SK-N-SH (cell line): ENCODE results near the gene SLC26A1. TPM values are rescaled to one million over a fixed set of nuclear protein-coding genes. Genes with fewer than 3 reads are reported as not detected.

Experiments used
- CTCF ChIA-PET: fragments of 300-600, 350-600 bp; formaldehyde crosslinking; extraction: SDS; loops from one replicate; lab custom pipeline; 2021; lab: Yijun Ruan, JAX
- POLR2A ChIA-PET: fragments of 350-600 bp; sonication (Branson Sonifier 250); formaldehyde crosslinking; extraction: SDS; loops from one replicate; lab custom pipeline; 2020; ENCODE audit warnings: antibody characterized with exemption, inconsistent platforms; lab: Yijun Ruan, JAX
- DNase-seq: peaks from one replicate; pipeline ENCODE4 v3.0.0; 2012
- H2AFZ ChIP-seq: fragments of 200-600 bp; sonication (generic); 2 replicates; pipeline ENCODE4 v1.8.1; 2016; ENCODE audit warnings: antibody characterized with exemption, mild to moderate bottlenecking, low read depth
- H3F3A ChIP-seq: fragments of 200-600 bp; sonication (generic); replicated peaks from 2 replicates; pipeline ENCODE3; 2016; ENCODE audit warnings: antibody characterized with exemption, mild to moderate bottlenecking; ENCODE audit not compliant: insufficient read depth
- H3K27ac ChIP-seq, 2 experiments: fragments of 200-500 bp in 1 of 2; fragments of 200-600 bp in 1 of 2; sonication (Bioruptor generic) in 1 of 2; sonication (generic), shearing (Covaris generic) in 1 of 2; 2 replicates each; pipeline versions ENCODE4 v1.5.1 to v1.6.1; 2014 to 2016; ENCODE audit warnings: low read depth in 2 of 2, inconsistent platforms in 1 of 2, low read length in 1 of 2, mild to moderate bottlenecking in 1 of 2, mixed read lengths in 1 of 2
- H3K27me3 ChIP-seq: fragments of 200-600 bp; sonication (generic), shearing (Covaris generic); 2 replicates; pipeline ENCODE4 v1.6.1; 2016; ENCODE audit warnings: mixed run types; ENCODE audit not compliant: insufficient read depth
- H3K36me3 ChIP-seq, 2 experiments: fragments of 200-500 bp in 1 of 2; fragments of 200-600 bp in 1 of 2; sonication (Bioruptor generic) in 1 of 2; sonication (generic) in 1 of 2; replicated peaks in 1 of 2; 2 replicates each; pipeline versions ENCODE3 to v1.5.1; 2014 to 2016; ENCODE audit warnings: low read length in 1 of 2, mild to moderate bottlenecking in 1 of 2; ENCODE audit not compliant: insufficient read depth in 2 of 2, control insufficient read depth in 1 of 2
- H3K4me1 ChIP-seq, 2 experiments: fragments of 200-500 bp in 1 of 2; fragments of 200-600 bp in 1 of 2; sonication (Bioruptor generic) in 1 of 2; sonication (generic), shearing (Covaris generic) in 1 of 2; 2 replicates each; pipeline versions ENCODE4 v1.5.1 to v1.6.1; 2014 to 2016; ENCODE audit warnings: low read depth in 1 of 2, low read length in 1 of 2, mixed run types in 1 of 2; ENCODE audit not compliant: insufficient read depth in 2 of 2, control insufficient read depth in 1 of 2
- H3K4me2 ChIP-seq: fragments of 200-600 bp; sonication (generic), shearing (Covaris generic); 2 replicates; pipeline ENCODE4 v1.6.1; 2017; ENCODE audit warnings: mixed run types
- H3K4me3 ChIP-seq, 2 experiments: fragments of 200-500 bp in 1 of 2; fragments of 200-600 bp in 1 of 2; sonication (Bioruptor generic) in 1 of 2; sonication (generic), shearing (Covaris generic) in 1 of 2; 2 replicates each; pipeline versions ENCODE4 v1.5.1 to v1.8.1; 2014 to 2016; ENCODE audit warnings: low read depth in 2 of 2, inconsistent platforms in 1 of 2, low read length in 1 of 2, mild to moderate bottlenecking in 1 of 2, mixed read lengths in 1 of 2, moderate library complexity in 1 of 2
- H3K79me2 ChIP-seq: fragments of 200-600 bp; sonication (generic); 2 replicates; pipeline ENCODE4 v1.8.1; 2017; ENCODE audit warnings: mild to moderate bottlenecking; ENCODE audit not compliant: insufficient read depth
- H3K9ac ChIP-seq: fragments of 200-600 bp; sonication (generic); 2 replicates; pipeline ENCODE4 v1.6.1; 2017; ENCODE audit warnings: mixed run types
- H3K9me2 ChIP-seq: fragments of 200-600 bp; sonication (generic); 2 replicates; pipeline ENCODE4 v1.6.1; 2017; ENCODE audit warnings: mixed run types
- H3K9me3 ChIP-seq: fragments of 200-600 bp; sonication (generic); 2 replicates; pipeline ENCODE4 v1.6.1; 2017; ENCODE audit warnings: mixed run types, mild to moderate bottlenecking, moderate library complexity
- H4K20me1 ChIP-seq: fragments of 200-600 bp; sonication (generic); 2 replicates; pipeline ENCODE4 v1.6.1; 2017; ENCODE audit warnings: mild to moderate bottlenecking, mixed run types; ENCODE audit not compliant: insufficient read depth
- CHD2 ChIP-seq: fragments of 150-350 bp; IDR thresholded peaks from 2 replicates; pipeline ENCODE4 v1.6.1; 2018; ENCODE audit warnings: low read length; ENCODE audit not compliant: partially characterized antibody
- EZH2phosphoT487 ChIP-seq: fragments of 200-600 bp; sonication (generic); IDR thresholded peaks from 2 replicates; pipeline ENCODE4 v1.6.1; 2017; ENCODE audit warnings: low read depth, mixed run types, mild to moderate bottlenecking, antibody characterized with exemption, moderate library complexity, borderline replicate concordance
- FOSL2 ChIP-seq: IDR thresholded peaks from 2 replicates; pipeline ENCODE4 v1.4.0; 2012; ENCODE audit warnings: low read depth, mild to moderate bottlenecking, moderate library complexity, borderline replicate concordance
- GABPA ChIP-seq: IDR thresholded peaks from 2 replicates; pipeline ENCODE4 v1.4.0; 2012; ENCODE audit warnings: low read depth, mild to moderate bottlenecking
- GATA2 ChIP-seq: sonication (generic); formaldehyde crosslinking; IDR thresholded peaks from 2 replicates; pipeline ENCODE4 v1.5.0; 2020; ENCODE audit warnings: mild to moderate bottlenecking, missing genetic modification reagents
- MEF2A ChIP-seq: IDR thresholded peaks from 2 replicates; pipeline ENCODE4 v1.4.0; 2012; ENCODE audit warnings: low read depth, borderline replicate concordance
- NFIC ChIP-seq: IDR thresholded peaks from 2 replicates; pipeline ENCODE4 v1.4.0; 2012; ENCODE audit warnings: borderline replicate concordance
- RAD21 ChIP-seq: IDR thresholded peaks from 2 replicates; pipeline ENCODE4 v1.6.1; 2012; ENCODE audit warnings: mild to moderate bottlenecking, low read length
- RCOR1 ChIP-seq: fragments of 150-350 bp; IDR thresholded peaks from 2 replicates; pipeline ENCODE4 v1.6.1; 2017; ENCODE audit warnings: antibody characterized with exemption, low read length
- RXRA ChIP-seq: IDR thresholded peaks from 2 replicates; pipeline ENCODE4 v1.4.0; 2012; ENCODE audit warnings: low read depth, mild to moderate bottlenecking, borderline replicate concordance
- YY1 ChIP-seq: IDR thresholded peaks from 2 replicates; pipeline ENCODE4 v1.4.0; 2012; ENCODE audit warnings: low read depth, mild to moderate bottlenecking
- WGBS: methylation state at CpG from one replicate; pipeline ENCODE4 v1.1.6; 2017; ENCODE audit warnings: low lambda C conversion rate; 5-methylcytosine and 5-hydroxymethylcytosine counted together
- polyA plus RNA-seq, 3 experiments: library from polyadenylated mRNA; depleted of rRNA; stranded (reverse); fragments of >200 nt; gene quantifications; 2 replicates each; pipeline ENCODE4 v1.2.3, GENCODE V29; 2012
- TF ChIP-seq, protein P1 (sequence below): IDR thresholded peaks from 2 replicates; pipeline ENCODE4 v1.4.0; 2012; ENCODE audit warnings: low read depth
- TF ChIP-seq, protein P2 (sequence below): fragments of 150-350 bp; IDR thresholded peaks from 2 replicates; pipeline ENCODE4 v1.6.1; 2016; ENCODE audit warnings: mild to moderate bottlenecking, low read depth, low read length
- TF ChIP-seq, protein P3 (sequence below): IDR thresholded peaks from 2 replicates; pipeline ENCODE4 v1.4.0; 2012; ENCODE audit warnings: low read depth, borderline replicate concordance
- TF ChIP-seq, protein P4 (sequence below): IDR thresholded peaks from 2 replicates; pipeline ENCODE4 v1.4.0; 2012; ENCODE audit warnings: low read depth, borderline replicate concordance
- TF ChIP-seq, protein P5 (sequence below): fragments of 200-600 bp; sonication (generic); IDR thresholded peaks from 2 replicates; pipeline ENCODE4 v1.6.1; 2017; ENCODE audit warnings: antibody characterized with exemption, mild to moderate bottlenecking, moderate library complexity

SLC26A1 gene
- polyA plus RNA-seq, 1 of the 3 experiments (the other 2 are of a cell fraction): 0.05 TPM

DNA sequence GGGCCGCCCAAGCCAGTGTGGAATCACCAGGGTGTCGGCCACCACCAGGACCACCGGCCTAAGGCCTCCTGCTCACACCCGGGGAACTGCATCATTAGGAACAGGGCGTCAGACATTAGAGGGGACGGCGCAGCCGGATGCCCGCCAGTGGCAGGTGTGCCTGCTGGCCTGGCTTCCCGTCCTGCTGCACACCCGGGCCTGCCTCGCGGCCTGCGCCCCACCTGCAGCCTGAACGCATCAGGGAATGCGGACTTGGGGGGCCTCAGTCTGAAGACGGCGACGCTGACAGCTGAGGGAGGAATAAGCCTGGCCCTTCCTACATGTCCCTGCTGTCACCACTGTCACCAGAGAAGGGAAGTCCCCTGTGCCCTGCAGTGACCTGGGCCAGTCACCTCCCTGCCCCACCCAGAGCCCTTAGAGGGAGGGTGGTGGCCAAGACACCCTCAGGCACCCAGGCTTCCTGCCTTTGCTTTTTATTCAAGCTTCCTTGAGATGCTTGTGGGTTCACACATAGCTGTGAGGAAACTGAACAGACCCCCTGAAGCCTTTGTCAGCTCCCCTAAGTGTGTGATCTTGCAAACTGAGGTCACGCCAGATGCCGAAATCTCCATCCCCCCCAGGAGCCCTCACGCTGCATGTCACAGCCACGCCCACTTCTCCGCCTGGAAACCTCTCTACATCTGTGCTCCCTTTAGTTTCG, 23.0 kb downstream of the SLC26A1 start:
- H3K79me2 ChIP-seq: peaks cover 18% of the 10 kb centered on the region; the same call in 1 of the 2 replicates
- no peak overlapping the region for H3K4me3 ChIP-seq
- H3K4me1 ChIP-seq: peaks cover 7 to 18% of the 10 kb centered on the region in 2 experiments; a peak in 1 of 4 replicates
- H3K27ac ChIP-seq: no peak overlapping the region
- H2AFZ ChIP-seq: no peak overlapping the region
- CTCF ChIA-PET: interaction anchor here (0.7 kb wide), 1 partner anchor 40 kb away, joined by 3 read pairs; no protein-coding TSS in a partner anchor
- H3K9ac ChIP-seq: no peak overlapping the region
- no peak for DNase-seq
- H3K27me3 ChIP-seq: no peaks in the 10 kb centered on the region
- H3K4me2 ChIP-seq: no peak overlapping the region
- no peaks in the 10 kb centered on the region for H3F3A ChIP-seq
- H3K36me3 ChIP-seq: peaks cover 0 to 14% of the 10 kb centered on the region in 2 experiments
- POLR2A ChIA-PET: no interaction called here
- no peaks in the 10 kb centered on the region for H3K9me2 ChIP-seq
- WGBS: 95% methylated on average over 25 of the region's 25 CpGs
- H4K20me1 ChIP-seq: peaks cover 18% of the 10 kb centered on the region
- no peak for TF ChIP-seq RAD21
- TF ChIP-seq CHD2: no peak
- H3K9me3 ChIP-seq: no peaks in the 10 kb centered on the region

DNA sequence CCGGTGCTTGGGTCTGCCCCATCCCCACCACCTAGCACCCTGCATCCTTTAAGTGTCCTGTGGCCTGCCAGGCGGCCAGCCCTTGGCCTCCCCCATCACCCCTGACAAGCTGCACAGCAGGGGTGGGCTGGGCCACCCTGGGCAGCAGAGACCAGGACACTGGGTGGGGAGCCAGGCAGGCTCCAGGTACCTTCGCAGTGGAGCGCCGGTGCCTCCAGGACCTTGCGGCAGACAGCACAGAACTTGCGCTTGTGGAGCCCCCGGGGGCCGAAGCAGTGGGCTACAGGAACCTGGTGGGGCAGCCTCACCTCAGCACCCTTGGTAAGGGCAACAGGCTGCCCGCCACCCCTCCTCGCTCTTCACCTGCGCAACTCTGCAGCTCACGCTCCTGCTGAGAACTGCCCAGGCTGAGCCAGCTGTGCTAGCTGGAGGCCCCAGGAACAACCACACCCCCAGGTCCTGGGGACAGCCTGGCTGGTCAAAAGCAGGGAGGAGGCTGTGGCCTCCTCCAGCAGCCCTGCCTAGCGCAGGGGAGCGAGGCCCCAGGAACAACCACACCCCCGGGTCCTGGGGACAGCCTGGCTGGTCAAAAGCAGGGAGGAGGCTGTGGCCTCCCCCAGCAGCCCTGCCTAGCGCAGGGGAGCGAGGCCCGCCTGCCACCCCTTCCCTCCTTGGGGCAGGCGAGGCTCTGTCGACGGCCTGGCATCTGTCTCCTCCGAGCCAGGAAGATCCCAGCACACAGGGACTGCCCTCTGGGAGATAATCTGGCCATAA, 24.4 kb downstream of the SLC26A1 start:
- H4K20me1 ChIP-seq: peaks cover 18% of the 10 kb centered on the region
- no peaks in the 10 kb centered on the region for H3K9me2 ChIP-seq
- H3K9ac ChIP-seq: no peak overlapping the region
- ChIA-PET CTCF (no interaction called here), POLR2A (no interaction called here)
- no peaks in the 10 kb centered on the region for H3K27me3 ChIP-seq
- H2AFZ ChIP-seq: no peak overlapping the region
- DNase-seq: no peak
- 100% methylated on average over 2 of the region's 23 CpGs for WGBS
- H3K9me3 ChIP-seq: no peaks in the 10 kb centered on the region
- H3K4me2 ChIP-seq: no peak overlapping the region
- no peaks in the 10 kb centered on the region for H3F3A ChIP-seq
- H3K4me3 ChIP-seq: no peak overlapping the region
- no peak overlapping the region for H3K27ac ChIP-seq
- peaks cover 7 to 16% of the 10 kb centered on the region in 2 experiments; a peak in 1 of 4 replicates for H3K4me1 ChIP-seq
- peaks cover 18% of the 10 kb centered on the region; the same call in 1 of the 2 replicates for H3K79me2 ChIP-seq
- TF ChIP-seq CHD2: no peak
- TF ChIP-seq, protein P1, sequence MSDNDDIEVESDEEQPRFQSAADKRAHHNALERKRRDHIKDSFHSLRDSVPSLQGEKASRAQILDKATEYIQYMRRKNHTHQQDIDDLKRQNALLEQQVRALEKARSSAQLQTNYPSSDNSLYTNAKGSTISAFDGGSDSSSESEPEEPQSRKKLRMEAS: no peak
- no peak for TF ChIP-seq YY1
- TF ChIP-seq MEF2A: no peak
- no peak for TF ChIP-seq GATA2 (CRISPR knock-in tag)
- TF ChIP-seq, protein P2, sequence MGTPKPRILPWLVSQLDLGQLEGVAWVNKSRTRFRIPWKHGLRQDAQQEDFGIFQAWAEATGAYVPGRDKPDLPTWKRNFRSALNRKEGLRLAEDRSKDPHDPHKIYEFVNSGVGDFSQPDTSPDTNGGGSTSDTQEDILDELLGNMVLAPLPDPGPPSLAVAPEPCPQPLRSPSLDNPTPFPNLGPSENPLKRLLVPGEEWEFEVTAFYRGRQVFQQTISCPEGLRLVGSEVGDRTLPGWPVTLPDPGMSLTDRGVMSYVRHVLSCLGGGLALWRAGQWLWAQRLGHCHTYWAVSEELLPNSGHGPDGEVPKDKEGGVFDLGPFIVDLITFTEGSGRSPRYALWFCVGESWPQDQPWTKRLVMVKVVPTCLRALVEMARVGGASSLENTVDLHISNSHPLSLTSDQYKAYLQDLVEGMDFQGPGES: no peak
- TF ChIP-seq GABPA: no peak
- no peak for TF ChIP-seq RCOR1
- no peak for TF ChIP-seq RXRA
- TF ChIP-seq FOSL2: no peak
- TF ChIP-seq EZH2phosphoT487: no peak
- TF ChIP-seq, protein P3, sequence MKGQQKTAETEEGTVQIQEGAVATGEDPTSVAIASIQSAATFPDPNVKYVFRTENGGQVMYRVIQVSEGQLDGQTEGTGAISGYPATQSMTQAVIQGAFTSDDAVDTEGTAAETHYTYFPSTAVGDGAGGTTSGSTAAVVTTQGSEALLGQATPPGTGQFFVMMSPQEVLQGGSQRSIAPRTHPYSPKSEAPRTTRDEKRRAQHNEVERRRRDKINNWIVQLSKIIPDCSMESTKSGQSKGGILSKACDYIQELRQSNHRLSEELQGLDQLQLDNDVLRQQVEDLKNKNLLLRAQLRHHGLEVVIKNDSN: no peak
- TF ChIP-seq, protein P4, sequence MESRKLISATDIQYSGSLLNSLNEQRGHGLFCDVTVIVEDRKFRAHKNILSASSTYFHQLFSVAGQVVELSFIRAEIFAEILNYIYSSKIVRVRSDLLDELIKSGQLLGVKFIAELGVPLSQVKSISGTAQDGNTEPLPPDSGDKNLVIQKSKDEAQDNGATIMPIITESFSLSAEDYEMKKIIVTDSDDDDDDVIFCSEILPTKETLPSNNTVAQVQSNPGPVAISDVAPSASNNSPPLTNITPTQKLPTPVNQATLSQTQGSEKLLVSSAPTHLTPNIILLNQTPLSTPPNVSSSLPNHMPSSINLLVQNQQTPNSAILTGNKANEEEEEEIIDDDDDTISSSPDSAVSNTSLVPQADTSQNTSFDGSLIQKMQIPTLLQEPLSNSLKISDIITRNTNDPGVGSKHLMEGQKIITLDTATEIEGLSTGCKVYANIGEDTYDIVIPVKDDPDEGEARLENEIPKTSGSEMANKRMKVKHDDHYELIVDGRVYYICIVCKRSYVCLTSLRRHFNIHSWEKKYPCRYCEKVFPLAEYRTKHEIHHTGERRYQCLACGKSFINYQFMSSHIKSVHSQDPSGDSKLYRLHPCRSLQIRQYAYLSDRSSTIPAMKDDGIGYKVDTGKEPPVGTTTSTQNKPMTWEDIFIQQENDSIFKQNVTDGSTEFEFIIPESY: no peak
- no peak for TF ChIP-seq NFIC
- TF ChIP-seq, protein P5, sequence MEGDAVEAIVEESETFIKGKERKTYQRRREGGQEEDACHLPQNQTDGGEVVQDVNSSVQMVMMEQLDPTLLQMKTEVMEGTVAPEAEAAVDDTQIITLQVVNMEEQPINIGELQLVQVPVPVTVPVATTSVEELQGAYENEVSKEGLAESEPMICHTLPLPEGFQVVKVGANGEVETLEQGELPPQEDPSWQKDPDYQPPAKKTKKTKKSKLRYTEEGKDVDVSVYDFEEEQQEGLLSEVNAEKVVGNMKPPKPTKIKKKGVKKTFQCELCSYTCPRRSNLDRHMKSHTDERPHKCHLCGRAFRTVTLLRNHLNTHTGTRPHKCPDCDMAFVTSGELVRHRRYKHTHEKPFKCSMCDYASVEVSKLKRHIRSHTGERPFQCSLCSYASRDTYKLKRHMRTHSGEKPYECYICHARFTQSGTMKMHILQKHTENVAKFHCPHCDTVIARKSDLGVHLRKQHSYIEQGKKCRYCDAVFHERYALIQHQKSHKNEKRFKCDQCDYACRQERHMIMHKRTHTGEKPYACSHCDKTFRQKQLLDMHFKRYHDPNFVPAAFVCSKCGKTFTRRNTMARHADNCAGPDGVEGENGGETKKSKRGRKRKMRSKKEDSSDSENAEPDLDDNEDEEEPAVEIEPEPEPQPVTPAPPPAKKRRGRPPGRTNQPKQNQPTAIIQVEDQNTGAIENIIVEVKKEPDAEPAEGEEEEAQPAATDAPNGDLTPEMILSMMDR: no peak
- TF ChIP-seq RAD21: no peak
- H3K36me3 ChIP-seq: peaks cover 0 to 23% of the 10 kb centered on the region in 2 experiments
